Adipocyte (in vitro differentiated cells): ENCODE measurements around the gene SEMA3G.

Source experiments
- DNase-seq: peaks from one replicate; pipeline ENCODE4 v3.0.0-alpha.2; 2015; ENCODE audit warnings: low read depth
- H3K27me3 ChIP-seq: replicated peaks from 2 replicates; pipeline ENCODE4 v1.7.0; 2013; ENCODE audit warnings: mild to moderate bottlenecking, low read length, moderate library complexity; ENCODE audit not compliant: control insufficient read depth, insufficient read depth
- H3K36me3 ChIP-seq: 2 replicates; pipeline ENCODE4 v1.7.0; 2013; ENCODE audit warnings: low read length, mild to moderate bottlenecking, moderate library complexity; ENCODE audit not compliant: control insufficient read depth, insufficient read depth, severe bottlenecking
- H3K4me1 ChIP-seq: 2 replicates; pipeline ENCODE4 v1.7.0; 2013; ENCODE audit warnings: mild to moderate bottlenecking, low read length, moderate library complexity; ENCODE audit not compliant: control insufficient read depth, insufficient read depth
- H3K4me3 ChIP-seq: 2 replicates; pipeline ENCODE4 v1.7.0; 2013; ENCODE audit warnings: mild to moderate bottlenecking, low read length, moderate library complexity
- H3K9ac ChIP-seq: 2 replicates; pipeline ENCODE4 v1.7.0; 2013; ENCODE audit warnings: mild to moderate bottlenecking, low read length, moderate library complexity
- H3K9me3 ChIP-seq: 2 replicates; pipeline ENCODE4 v1.7.0; 2013; ENCODE audit warnings: mild to moderate bottlenecking, low read length, moderate library complexity; ENCODE audit not compliant: control insufficient read depth

The SEMA3G gene

GRCh38 chr3:52423173-52423572, 21.7 kb downstream of the SEMA3G start:
- Histone ChIP-seq H3K27me3 (no peaks in the 10 kb centered on the region), H3K9me3 (no peaks in the 10 kb centered on the region), H3K4me3 (no peak overlapping the region), H3K36me3 (no peaks in the 10 kb centered on the region), H3K4me1 (peaks cover 18% of the 10 kb centered on the region), H3K9ac (no peak overlapping the region)
- DNase-seq, result no peak

GRCh38 chr3:52422669-52423068, 22.2 kb downstream of the SEMA3G start:
- H3K9me3 ChIP-seq, result no peaks in the 10 kb centered on the region
- peaks cover 18% of the 10 kb centered on the region for H3K4me1 ChIP-seq
- H3K27me3 ChIP-seq, result no peaks in the 10 kb centered on the region
- no peak for DNase-seq
- no peaks in the 10 kb centered on the region for H3K36me3 ChIP-seq
- no peak overlapping the region for H3K4me3 ChIP-seq
- no peak overlapping the region for H3K9ac ChIP-seq

- Histone ChIP-seq H3K27me3 (no peaks in the 10 kb centered on the region), H3K4me3 (no peak overlapping the region), H3K9me3 (no peaks in the 10 kb centered on the region), H3K9ac (peak overlapping the region; percentile 43), H3K4me1 (peaks cover 18% of the 10 kb centered on the region), H3K36me3 (no peaks in the 10 kb centered on the region)
- DNase-seq, result no peak
Measured at GRCh38 chr3:52420388-52420787, 24.5 kb downstream of the SEMA3G start.

- H3K27me3 ChIP-seq, result no peaks in the 10 kb centered on the region
- H3K36me3 ChIP-seq, result no peaks in the 10 kb centered on the region
- DNase-seq, result no peak
- H3K4me1 ChIP-seq, result peaks cover 26% of the 10 kb centered on the region
- no peak overlapping the region for H3K9ac ChIP-seq
- no peaks in the 10 kb centered on the region for H3K9me3 ChIP-seq
- H3K4me3 ChIP-seq, result no peak overlapping the region
Measured at GRCh38 chr3:52415800-52416199, 29.1 kb downstream of the SEMA3G start.

GRCh38 chr3:52408466-52408865, 36.4 kb downstream of the SEMA3G start:
- no peak for DNase-seq
- no peaks in the 10 kb centered on the region for H3K9me3 ChIP-seq
- H3K27me3 ChIP-seq, result no peaks in the 10 kb centered on the region
- peaks cover 33% of the 10 kb centered on the region for H3K4me1 ChIP-seq
- peak overlapping the region; percentile 98 for H3K4me3 ChIP-seq
- H3K36me3 ChIP-seq, result peaks cover 48% of the 10 kb centered on the region
- peak overlapping the region; percentile 99 for H3K9ac ChIP-seq

- no peaks in the 10 kb centered on the region for H3K27me3 ChIP-seq
- no peak overlapping the region for H3K9ac ChIP-seq
- H3K4me3 ChIP-seq, result no peak overlapping the region
- DNase-seq, result no peak
- H3K36me3 ChIP-seq, result peaks cover 55% of the 10 kb centered on the region
- peaks cover 33% of the 10 kb centered on the region for H3K4me1 ChIP-seq
- no peaks in the 10 kb centered on the region for H3K9me3 ChIP-seq
Measured at GRCh38 chr3:52407779-52408178, 37.1 kb downstream of the SEMA3G start.

GRCh38 chr3:52406791-52407510, 38.0 kb downstream of the SEMA3G start:
- Histone ChIP-seq H3K9me3 (no peaks in the 10 kb centered on the region), H3K4me1 (peaks cover 25% of the 10 kb centered on the region), H3K4me3 (no peak overlapping the region), H3K27me3 (no peaks in the 10 kb centered on the region), H3K36me3 (peaks cover 63% of the 10 kb centered on the region), H3K9ac (no peak overlapping the region)
- DNase-seq, result no peak

GRCh38 chr3:52406231-52406661, 38.7 kb downstream of the SEMA3G start:
- Histone ChIP-seq H3K9me3 (no peaks in the 10 kb centered on the region), H3K4me1 (peaks cover 18% of the 10 kb centered on the region), H3K4me3 (no peak overlapping the region), H3K9ac (no peak overlapping the region), H3K36me3 (peaks cover 70% of the 10 kb centered on the region), H3K27me3 (no peaks in the 10 kb centered on the region)
- DNase-seq, result no peak

- peaks cover 76% of the 10 kb centered on the region for H3K36me3 ChIP-seq
- DNase-seq, result no peak
- H3K4me3 ChIP-seq, result no peak overlapping the region
- H3K9ac ChIP-seq, result no peak overlapping the region
- no peaks in the 10 kb centered on the region for H3K9me3 ChIP-seq
- H3K4me1 ChIP-seq, result peaks cover 17% of the 10 kb centered on the region
- no peaks in the 10 kb centered on the region for H3K27me3 ChIP-seq
Measured at GRCh38 chr3:52405601-52406110, 39.2 kb downstream of the SEMA3G start.

GRCh38 chr3:52405066-52405465, 39.8 kb downstream of the SEMA3G start:
- no peak overlapping the region for H3K4me3 ChIP-seq
- no peak overlapping the region for H3K9ac ChIP-seq
- H3K36me3 ChIP-seq, result peaks cover 81% of the 10 kb centered on the region
- no peaks in the 10 kb centered on the region for H3K27me3 ChIP-seq
- H3K4me1 ChIP-seq, result peaks cover 17% of the 10 kb centered on the region
- no peaks in the 10 kb centered on the region for H3K9me3 ChIP-seq
- no peak for DNase-seq

GRCh38 chr3:52404391-52404790, 40.5 kb downstream of the SEMA3G start:
- Histone ChIP-seq H3K4me3 (no peak overlapping the region), H3K9me3 (no peaks in the 10 kb centered on the region), H3K4me1 (peaks cover 17% of the 10 kb centered on the region), H3K36me3 (peaks cover 81% of the 10 kb centered on the region), H3K9ac (no peak overlapping the region), H3K27me3 (no peaks in the 10 kb centered on the region)
- no peak for DNase-seq

- Histone ChIP-seq H3K4me1 (peaks cover 13% of the 10 kb centered on the region), H3K9me3 (no peaks in the 10 kb centered on the region), H3K9ac (no peak overlapping the region), H3K36me3 (peaks cover 81% of the 10 kb centered on the region), H3K27me3 (no peaks in the 10 kb centered on the region), H3K4me3 (no peak overlapping the region)
- DNase-seq, result peak; percentile 8
Measured at GRCh38 chr3:52403955-52404354, 40.9 kb downstream of the SEMA3G start.
